EL (cell line): ENCODE measurements around the gene TPCN2.
"Not testable (repeated sequence)": the region's sequence is repeated elsewhere in the genome, so short reads cannot be mapped to it uniquely, and the experiment has no call there.

Source experiments
- DNase-seq: peaks from one replicate; pipeline ENCODE4 v3.0.0-alpha.2; 2016

TPCN2 gene

GRCh38 chr11:69132301-69132670 is 83.6 kb downstream of the TPCN2 start:
- no peak for DNase-seq

DNA sequence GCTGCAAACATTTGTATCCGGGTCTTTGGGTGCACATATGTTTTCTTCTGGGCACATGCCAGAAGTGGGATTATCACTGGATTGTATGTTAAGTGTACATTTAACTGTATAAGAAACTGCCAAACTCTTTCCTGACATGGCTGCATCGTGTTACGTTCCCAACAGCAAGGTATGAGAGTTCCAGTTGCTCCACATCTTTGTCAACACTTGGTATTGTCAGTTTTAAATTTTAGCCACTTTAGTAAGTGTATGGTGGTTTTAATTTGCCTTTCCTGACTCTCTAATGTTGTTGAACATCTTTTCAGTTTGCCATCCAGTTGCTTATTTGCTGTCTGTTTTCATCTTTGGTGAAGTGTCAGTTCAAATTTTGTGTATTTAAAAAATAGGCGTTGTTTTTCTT is 84.5 kb downstream of the TPCN2 start:
- no peak for DNase-seq

DNA sequence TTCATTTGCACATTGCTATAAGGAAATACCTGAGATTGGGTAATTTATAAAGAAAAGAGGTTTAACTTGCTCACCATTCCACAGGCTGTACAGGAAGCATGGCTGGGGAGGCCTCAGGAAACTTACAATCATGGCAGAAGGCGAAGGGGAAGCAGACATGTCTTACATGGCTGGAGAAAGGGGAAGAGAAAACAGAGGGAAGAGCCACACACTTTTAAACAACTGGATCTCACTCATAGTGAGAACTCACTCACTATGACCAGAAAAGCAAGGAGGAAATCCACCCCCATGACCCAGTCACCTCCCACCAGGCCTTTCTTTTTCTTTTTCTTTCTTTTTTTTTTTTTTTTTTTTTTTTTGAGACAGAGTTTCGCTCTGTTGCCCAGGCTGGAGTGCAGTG is 85.5 kb downstream of the TPCN2 start:
- DNase-seq: not testable (repeated sequence)

GRCh38 chr11:69134957-69135356 is 86.2 kb downstream of the TPCN2 start:
- DNase-seq: no peak

DNA sequence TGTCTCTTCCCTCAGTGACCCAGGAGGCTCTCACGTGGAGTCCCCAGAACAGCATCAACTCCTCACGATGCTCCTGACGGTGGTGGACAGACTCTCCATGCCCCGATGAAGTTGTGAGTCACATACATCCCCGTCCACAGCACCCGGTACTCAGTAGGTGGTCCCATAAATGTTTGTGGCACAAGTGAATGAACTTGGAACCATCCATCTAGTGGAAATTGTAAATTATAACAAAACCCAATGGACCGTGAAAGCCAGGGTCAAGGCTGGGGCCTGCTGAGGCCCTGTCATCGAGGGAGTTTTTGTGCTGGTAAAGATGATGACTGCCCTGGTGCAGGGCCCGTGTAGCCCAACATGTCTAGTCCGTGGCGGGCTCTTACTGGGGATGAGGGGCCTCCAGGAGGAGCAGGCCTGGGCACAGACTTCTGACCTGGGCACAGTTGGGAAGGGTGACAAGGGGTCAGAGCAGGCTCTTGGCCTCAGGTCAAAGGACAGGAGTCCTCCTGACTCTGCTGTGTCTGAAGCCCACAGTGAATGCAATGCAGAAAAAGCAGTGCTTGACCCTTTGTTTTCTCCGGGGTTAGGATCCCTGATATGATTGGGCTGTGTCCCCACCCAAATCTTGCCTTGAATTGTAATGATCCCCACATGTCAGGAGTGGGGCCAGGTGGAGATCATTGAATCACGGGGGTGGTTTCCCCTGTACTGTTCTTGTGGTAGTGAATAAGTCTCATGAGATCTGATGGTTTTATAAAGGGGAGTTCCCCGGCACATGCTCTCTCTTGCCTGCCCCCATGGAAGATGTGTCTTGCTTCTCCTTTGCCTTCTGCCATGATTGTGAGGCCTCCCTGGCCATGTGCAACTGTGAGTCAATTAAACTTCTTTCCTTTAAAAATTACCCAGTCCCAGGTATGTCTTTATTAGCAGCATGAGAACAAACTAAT is 87.0 kb downstream of the TPCN2 start:
- no peak for DNase-seq

DNA sequence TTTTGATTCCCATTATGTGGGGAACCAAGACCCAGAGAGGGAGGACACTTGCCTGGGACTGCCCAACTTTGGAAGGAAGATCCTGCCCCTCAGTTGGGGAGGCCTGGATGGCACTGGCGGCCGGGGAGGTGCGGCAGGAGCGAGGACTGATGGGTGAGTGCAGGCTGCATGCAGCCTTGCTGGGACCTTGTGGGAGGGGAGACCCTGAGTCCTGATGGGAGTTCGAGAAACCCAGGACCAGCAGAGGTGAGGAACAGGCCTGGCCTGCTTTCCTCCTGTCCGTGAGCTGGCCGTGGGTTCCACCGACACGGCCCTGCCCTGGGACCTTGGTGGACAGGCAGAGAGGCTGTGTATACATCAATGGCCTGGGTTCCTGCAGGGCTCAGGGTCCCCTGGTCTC is 87.7 kb downstream of the TPCN2 start:
- no peak for DNase-seq

GRCh38 chr11:69137151-69137844 is 88.6 kb downstream of the TPCN2 start:
- DNase-seq: no peak

- peak; percentile 83 for DNase-seq
These were observed 89.5 kb downstream of the TPCN2 start for GRCh38 chr11:69138265-69138664.

DNA sequence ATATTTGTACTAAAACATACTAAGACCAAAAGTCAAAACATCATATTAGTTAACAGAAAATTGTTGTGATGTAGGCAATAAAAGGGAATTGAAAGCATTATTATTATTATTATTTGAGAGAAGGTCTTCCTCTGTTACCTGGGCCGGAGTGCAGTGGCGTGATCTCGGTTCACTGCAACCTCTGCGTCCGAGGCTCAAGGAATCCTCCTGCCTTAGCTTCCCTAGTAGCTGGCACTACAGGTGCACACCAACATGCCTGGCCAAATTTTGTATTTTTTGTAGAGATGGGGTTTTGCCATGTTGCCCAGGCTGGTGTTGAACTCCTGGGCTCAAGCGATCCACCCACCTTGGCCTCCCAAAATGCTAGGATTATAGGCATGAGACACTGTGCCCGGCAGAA is 91.4 kb downstream of the TPCN2 start:
- DNase-seq: not testable (repeated sequence)

- DNase-seq: no peak
These were observed 91.9 kb downstream of the TPCN2 start for GRCh38 chr11:69140635-69141034.

GRCh38 chr11:69141742-69142141 is 93.0 kb downstream of the TPCN2 start:
- DNase-seq: no peak

DNA sequence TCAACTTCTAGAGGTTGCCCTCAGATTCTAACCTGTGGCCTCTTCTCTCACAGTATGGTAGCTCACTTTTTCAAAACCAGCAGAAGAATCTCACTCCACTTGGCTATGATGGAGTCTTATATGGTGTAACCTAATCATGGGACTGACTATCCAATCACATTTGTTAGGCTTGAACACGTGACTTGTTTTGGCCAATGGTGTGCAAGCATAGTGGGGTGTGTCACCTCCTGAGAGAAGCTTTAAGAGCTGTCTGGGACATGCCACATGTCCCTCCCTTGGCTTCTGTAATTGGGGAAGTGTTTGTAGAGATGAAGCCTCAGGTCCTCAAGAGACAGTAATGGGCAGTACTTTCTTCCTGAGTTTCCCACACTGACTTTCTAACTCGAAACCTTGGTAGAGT is 94.2 kb downstream of the TPCN2 start:
- no peak for DNase-seq

GRCh38 chr11:69144316-69145049 is 95.8 kb downstream of the TPCN2 start:
- DNase-seq: no peak

GRCh38 chr11:69145050-69145380 is 96.3 kb downstream of the TPCN2 start:
- no peak for DNase-seq

GRCh38 chr11:69148377-69148762 is 99.6 kb downstream of the TPCN2 start:
- no peak for DNase-seq

DNA sequence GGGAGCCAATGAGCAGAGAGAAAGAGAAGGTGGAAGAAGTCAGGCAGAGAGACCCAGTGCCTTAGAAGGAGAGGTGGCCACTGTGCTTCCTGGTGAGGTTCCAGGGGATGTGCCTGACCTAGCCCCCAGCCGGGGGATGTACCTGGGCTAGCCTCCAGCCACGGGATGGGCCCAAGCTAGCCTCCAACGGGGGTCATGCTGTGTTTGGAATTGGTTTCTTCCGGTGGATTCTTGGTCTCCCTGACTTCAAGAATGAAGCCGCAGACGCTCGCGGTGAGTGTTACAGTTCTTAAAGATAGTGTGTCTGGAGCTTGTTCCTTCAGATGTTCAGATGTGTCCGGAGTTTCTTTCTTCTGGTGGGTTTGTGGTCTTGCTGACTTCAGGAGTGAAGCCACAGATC is 100.1 kb downstream of the TPCN2 start:
- no peak for DNase-seq

- DNase-seq: not testable (repeated sequence)
These were observed 100.8 kb downstream of the TPCN2 start for GRCh38 chr11:69149338-69150045.

DNA sequence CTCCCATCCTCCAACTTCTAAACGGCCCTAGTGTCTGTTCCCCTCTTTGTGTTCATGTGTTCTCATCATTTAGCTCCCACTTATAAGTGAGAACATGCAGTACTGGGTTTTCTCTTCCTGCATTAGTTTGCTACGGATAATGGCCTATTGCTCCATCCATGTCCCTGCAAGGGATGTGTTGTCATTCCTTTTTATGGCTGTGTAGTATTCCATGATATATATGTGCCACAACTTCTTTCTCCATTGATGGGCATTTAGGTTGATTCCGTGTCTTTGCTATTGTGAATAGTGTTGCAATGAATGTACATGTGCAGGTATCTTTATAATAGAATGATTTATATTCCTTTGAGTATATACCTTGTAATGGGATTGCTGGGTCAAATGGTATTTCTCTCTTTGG is 101.4 kb downstream of the TPCN2 start:
- no peak for DNase-seq

DNA sequence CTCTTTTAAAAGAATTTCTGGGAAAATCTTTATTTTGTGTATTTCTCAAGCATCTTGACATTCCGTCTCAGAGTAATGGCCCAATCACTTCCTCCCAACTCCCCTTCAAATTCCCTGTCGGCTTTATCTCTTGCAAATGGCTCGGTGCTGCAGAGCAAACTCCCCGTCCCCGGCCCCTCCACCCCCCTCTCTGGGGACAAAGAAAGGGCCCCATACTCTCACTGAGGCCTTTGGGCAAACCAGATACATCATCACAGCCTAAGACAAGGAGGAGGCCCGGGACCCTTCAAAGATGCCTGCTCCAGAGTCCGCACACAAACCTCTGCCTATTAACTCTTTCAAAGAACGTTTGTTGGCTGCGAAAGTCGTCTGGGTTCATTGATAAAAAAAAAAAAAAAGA is 103.1 kb downstream of the TPCN2 start:
- DNase-seq: no peak

GRCh38 chr11:69152733-69153421 is 104.1 kb downstream of the TPCN2 start:
- no peak for DNase-seq

DNA sequence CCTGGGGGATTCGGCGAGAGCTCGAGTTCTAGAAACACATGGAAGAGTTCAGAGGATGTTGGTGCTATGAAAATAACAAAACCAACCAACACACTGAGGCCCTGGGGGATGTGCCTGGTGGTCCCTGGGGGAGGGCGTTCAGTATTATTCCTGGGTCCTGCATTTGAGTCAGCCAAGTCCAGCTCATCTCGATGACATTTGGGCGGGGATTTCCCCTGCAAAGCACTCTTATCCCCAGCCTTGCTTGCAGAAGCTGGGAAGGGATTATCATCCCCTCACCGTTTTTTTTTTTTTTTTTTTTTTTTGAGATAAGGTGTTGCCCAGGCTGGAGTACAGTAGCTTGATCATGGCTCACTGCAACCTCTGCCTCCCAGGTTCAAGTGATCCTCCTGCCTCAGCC is 104.9 kb downstream of the TPCN2 start:
- peak; percentile 45 for DNase-seq

DNA sequence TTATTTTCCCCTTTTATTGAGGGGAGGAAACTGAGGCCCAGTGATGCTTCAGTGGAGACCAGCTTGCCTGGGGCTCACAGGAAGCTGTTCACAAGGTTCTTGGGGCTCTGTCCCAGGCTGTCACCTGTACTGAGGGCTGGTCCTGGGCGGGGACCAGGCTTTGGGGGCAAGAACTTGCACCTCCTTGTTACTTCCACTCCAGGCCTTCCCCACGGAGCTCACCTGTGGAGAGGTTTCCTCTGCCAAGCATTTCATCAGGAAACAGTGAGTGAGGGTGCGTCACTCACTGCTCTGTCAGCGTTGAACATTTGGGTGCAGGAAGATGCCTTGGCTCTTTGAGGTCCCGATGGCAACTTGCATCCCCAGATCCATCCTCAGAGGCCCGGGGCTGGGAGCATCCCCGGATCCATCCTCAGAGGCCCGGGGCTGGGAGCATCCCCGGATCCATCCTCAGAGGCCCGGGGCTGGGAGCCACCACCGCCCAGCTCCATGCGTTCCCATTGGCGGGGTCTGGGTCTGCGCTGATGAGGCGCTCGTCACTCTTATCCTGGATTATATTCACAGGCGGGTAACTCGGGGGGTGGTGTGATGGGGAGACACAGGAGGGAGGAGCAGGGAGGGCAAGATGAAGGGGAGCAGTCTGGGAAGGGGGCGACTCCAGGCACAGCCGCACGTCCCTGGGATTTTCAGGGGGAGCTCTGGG is 105.6 kb downstream of the TPCN2 start:
- DNase-seq: no peak
